Skeletal muscle satellite cell (primary cell): ENCODE measurements around the gene UPK3A.
"Not testable (repeated sequence)": the region's sequence is repeated elsewhere in the genome, so short reads cannot be mapped to it uniquely, and the experiment has no call there.

Experiments used
- H3K27me3 ChIP-seq: 2 replicates; pipeline ENCODE4 v1.7.0; 2013; ENCODE audit warnings: low read length; ENCODE audit not compliant: control insufficient read depth, insufficient read depth
- H3K36me3 ChIP-seq: 2 replicates; pipeline ENCODE4 v1.7.0; 2013; ENCODE audit warnings: mild to moderate bottlenecking, control low read depth, low read length; ENCODE audit not compliant: insufficient read depth
- H3K4me1 ChIP-seq: 2 replicates; pipeline ENCODE4 v1.7.0; 2013; ENCODE audit warnings: low read length; ENCODE audit not compliant: control insufficient read depth, insufficient read depth
- H3K4me2 ChIP-seq: 2 replicates; pipeline ENCODE4 v1.7.0; 2013; ENCODE audit warnings: mild to moderate bottlenecking, low read length
- H3K4me3 ChIP-seq: 2 replicates; pipeline ENCODE4 v1.7.0; 2013; ENCODE audit warnings: low read length
- H3K9ac ChIP-seq: 2 replicates; pipeline ENCODE4 v1.7.0; 2013; ENCODE audit warnings: mild to moderate bottlenecking, low read depth, low read length, moderate library complexity
- H3K9me3 ChIP-seq: replicated peaks from 2 replicates; pipeline ENCODE4 v1.7.0; 2013; ENCODE audit warnings: mild to moderate bottlenecking, control low read depth, low read length

UPK3A gene

GRCh38 chr22:45291061-45291930, 6.5 kb downstream of the UPK3A start:
- Histone ChIP-seq H3K36me3 (no peaks in the 10 kb centered on the region), H3K4me1 (peaks cover 8% of the 10 kb centered on the region), H3K9ac (no peak overlapping the region), H3K4me3 (no peak overlapping the region), H3K4me2 (peak overlapping the region; percentile 63), H3K9me3 (no peaks in the 10 kb centered on the region), H3K27me3 (peaks cover 48% of the 10 kb centered on the region)

GRCh38 chr22:45291931-45292290, 7.2 kb downstream of the UPK3A start:
- H3K36me3 ChIP-seq: no peaks in the 10 kb centered on the region
- H3K9ac ChIP-seq: no peak overlapping the region
- H3K4me3 ChIP-seq: no peak overlapping the region
- H3K4me2 ChIP-seq: no peak overlapping the region
- H3K4me1 ChIP-seq: peaks cover 8% of the 10 kb centered on the region
- H3K27me3 ChIP-seq: peaks cover 48% of the 10 kb centered on the region
- no peaks in the 10 kb centered on the region for H3K9me3 ChIP-seq

- peaks cover 8% of the 10 kb centered on the region for H3K4me1 ChIP-seq
- H3K4me3 ChIP-seq: no peak overlapping the region
- no peaks in the 10 kb centered on the region for H3K36me3 ChIP-seq
- no peak overlapping the region for H3K9ac ChIP-seq
- no peak overlapping the region for H3K4me2 ChIP-seq
- no peaks in the 10 kb centered on the region for H3K9me3 ChIP-seq
- peaks cover 44% of the 10 kb centered on the region for H3K27me3 ChIP-seq
Observed at GRCh38 chr22:45292731-45293442, 8.1 kb downstream of the UPK3A start.

GRCh38 chr22:45294030-45294429, 9.3 kb downstream of the UPK3A start:
- H3K27me3 ChIP-seq: peaks cover 47% of the 10 kb centered on the region
- H3K4me2 ChIP-seq: no peak overlapping the region
- H3K4me1 ChIP-seq: peaks cover 8% of the 10 kb centered on the region

GRCh38 chr22:45295004-45295403, 10.3 kb downstream of the UPK3A start:
- not testable (repeated sequence) for H3K9ac ChIP-seq, H3K9me3 ChIP-seq, H3K4me2 ChIP-seq, H3K36me3 ChIP-seq, H3K4me3 ChIP-seq, H3K4me1 ChIP-seq
- H3K27me3 ChIP-seq: peaks cover 45% of the 10 kb centered on the region

More at GRCh38 chr22:45294030-45294429, 9.3 kb downstream of the UPK3A start:
- no peaks in the 10 kb centered on the region for H3K9me3 ChIP-seq
- no peaks in the 10 kb centered on the region for H3K36me3 ChIP-seq
- H3K9ac ChIP-seq: no peak overlapping the region
- no peak overlapping the region for H3K4me3 ChIP-seq

GRCh38 chr22:45295492-45295891, 10.7 kb downstream of the UPK3A start:
- Histone ChIP-seq H3K9me3 (no peaks in the 10 kb centered on the region), H3K27me3 (peaks cover 42% of the 10 kb centered on the region), H3K4me1 (peaks cover 4% of the 10 kb centered on the region), H3K36me3 (no peaks in the 10 kb centered on the region), H3K4me3 (no peak overlapping the region), H3K4me2 (no peak overlapping the region), H3K9ac (no peak overlapping the region)

GRCh38 chr22:45296628-45297297, 12.0 kb downstream of the UPK3A start:
- H3K4me1 ChIP-seq: no peaks in the 10 kb centered on the region
- H3K9me3 ChIP-seq: no peaks in the 10 kb centered on the region
- no peaks in the 10 kb centered on the region for H3K36me3 ChIP-seq
- no peak overlapping the region for H3K4me3 ChIP-seq
- H3K27me3 ChIP-seq: peaks cover 42% of the 10 kb centered on the region
- no peak overlapping the region for H3K4me2 ChIP-seq
- H3K9ac ChIP-seq: no peak overlapping the region

GRCh38 chr22:45298934-45299505, 14.3 kb downstream of the UPK3A start:
- H3K4me2 ChIP-seq: no peak overlapping the region
- no peak overlapping the region for H3K9ac ChIP-seq
- peaks cover 23% of the 10 kb centered on the region for H3K27me3 ChIP-seq
- H3K4me1 ChIP-seq: no peaks in the 10 kb centered on the region
- no peaks in the 10 kb centered on the region for H3K36me3 ChIP-seq
- no peaks in the 10 kb centered on the region for H3K9me3 ChIP-seq
- no peak overlapping the region for H3K4me3 ChIP-seq

GRCh38 chr22:45302751-45303150, 18.0 kb downstream of the UPK3A start:
- Histone ChIP-seq H3K9ac (no peak overlapping the region), H3K36me3 (no peaks in the 10 kb centered on the region), H3K4me2 (no peak overlapping the region), H3K27me3 (peaks cover 4% of the 10 kb centered on the region), H3K4me3 (no peak overlapping the region), H3K4me1 (no peaks in the 10 kb centered on the region), H3K9me3 (no peaks in the 10 kb centered on the region)

- Histone ChIP-seq H3K36me3 (no peaks in the 10 kb centered on the region), H3K4me1 (no peaks in the 10 kb centered on the region), H3K4me3 (no peak overlapping the region), H3K9ac (no peak overlapping the region), H3K4me2 (no peak overlapping the region), H3K27me3 (peaks cover 4% of the 10 kb centered on the region), H3K9me3 (no peaks in the 10 kb centered on the region)
Observed at GRCh38 chr22:45303181-45303580, 18.4 kb downstream of the UPK3A start.

GRCh38 chr22:45304971-45305370, 20.2 kb downstream of the UPK3A start:
- Histone ChIP-seq H3K9ac (no peak overlapping the region), H3K4me3 (no peak overlapping the region), H3K27me3 (no peaks in the 10 kb centered on the region)

More at GRCh38 chr22:45304971-45305370, 20.2 kb downstream of the UPK3A start:
- no peak overlapping the region for H3K4me2 ChIP-seq
- no peaks in the 10 kb centered on the region for H3K9me3 ChIP-seq
- no peaks in the 10 kb centered on the region for H3K36me3 ChIP-seq
- peaks cover 7% of the 10 kb centered on the region for H3K4me1 ChIP-seq
